HG03460 (cell line): ENCODE data around the gene KCNQ2.
"Not testable (repeated sequence)": the region's sequence is repeated elsewhere in the genome, so short reads cannot be mapped to it uniquely, and the experiment has no call there.

Source experiments
- ATAC-seq: cut with Tn5 transposase; IDR thresholded peaks from one replicate; pipeline ENCODE4 v1.9.1; 2021; ENCODE audit not compliant: unreplicated experiment

KCNQ2 gene

GRCh38 chr20:63394069-63394919 is 78.2 kb downstream of the KCNQ2 start:
- ATAC-seq: no peak

- no peak for ATAC-seq
Observed at GRCh38 chr20:63393566-63393965, 78.9 kb downstream of the KCNQ2 start.

- ATAC-seq: no peak
Observed at GRCh38 chr20:63392465-63393365, 79.7 kb downstream of the KCNQ2 start.

- no peak for ATAC-seq
Observed at GRCh38 chr20:63387917-63388316, 84.5 kb downstream of the KCNQ2 start.

GRCh38 chr20:63387393-63387792 is 85.1 kb downstream of the KCNQ2 start:
- no peak for ATAC-seq

GRCh38 chr20:63386491-63386890 is 86.0 kb downstream of the KCNQ2 start:
- no peak for ATAC-seq

GRCh38 chr20:63385819-63386218 is 86.6 kb downstream of the KCNQ2 start:
- no peak for ATAC-seq

- ATAC-seq: no peak
Observed at GRCh38 chr20:63384336-63384735, 88.1 kb downstream of the KCNQ2 start.

GRCh38 chr20:63383556-63383955 is 88.9 kb downstream of the KCNQ2 start:
- ATAC-seq: no peak

- no peak for ATAC-seq
Observed at GRCh38 chr20:63382551-63383300, 89.7 kb downstream of the KCNQ2 start.

GRCh38 chr20:63381781-63382431 is 90.5 kb downstream of the KCNQ2 start:
- no peak for ATAC-seq

GRCh38 chr20:63380346-63380870 is 92.0 kb downstream of the KCNQ2 start:
- no peak for ATAC-seq

- not testable (repeated sequence) for ATAC-seq
Observed at GRCh38 chr20:63379872-63380271, 92.6 kb downstream of the KCNQ2 start.

GRCh38 chr20:63379296-63379695 is 93.2 kb downstream of the KCNQ2 start:
- ATAC-seq: no peak

- ATAC-seq: no peak
Observed at GRCh38 chr20:63378626-63379025, 93.8 kb downstream of the KCNQ2 start.

- no peak for ATAC-seq
Observed at GRCh38 chr20:63377951-63378381, 94.5 kb downstream of the KCNQ2 start.

- no peak for ATAC-seq
Observed at GRCh38 chr20:63377256-63377941, 95.1 kb downstream of the KCNQ2 start.

GRCh38 chr20:63376283-63377250 is 95.9 kb downstream of the KCNQ2 start:
- no peak for ATAC-seq

- ATAC-seq: no peak
Observed at GRCh38 chr20:63375438-63375837, 97.0 kb downstream of the KCNQ2 start.
